PC-9 (cell line): ENCODE data around the gene RBFOX1.

Source experiments
- EZH2 ChIP-seq: fragments of 200-600 bp; sonication (generic); IDR thresholded peaks from 2 replicates; pipeline ENCODE4 v1.8.0; 2017; ENCODE audit warnings: antibody characterized with exemption, low read depth
- TF ChIP-seq, protein P1 (sequence below): fragments of 200-600 bp; sonication (generic); conservative IDR thresholded peaks from 2 replicates; pipeline ENCODE4 v1.6.1; 2017; ENCODE audit warnings: mixed run types, antibody characterized with exemption, mild to moderate bottlenecking, moderate library complexity

DNA sequence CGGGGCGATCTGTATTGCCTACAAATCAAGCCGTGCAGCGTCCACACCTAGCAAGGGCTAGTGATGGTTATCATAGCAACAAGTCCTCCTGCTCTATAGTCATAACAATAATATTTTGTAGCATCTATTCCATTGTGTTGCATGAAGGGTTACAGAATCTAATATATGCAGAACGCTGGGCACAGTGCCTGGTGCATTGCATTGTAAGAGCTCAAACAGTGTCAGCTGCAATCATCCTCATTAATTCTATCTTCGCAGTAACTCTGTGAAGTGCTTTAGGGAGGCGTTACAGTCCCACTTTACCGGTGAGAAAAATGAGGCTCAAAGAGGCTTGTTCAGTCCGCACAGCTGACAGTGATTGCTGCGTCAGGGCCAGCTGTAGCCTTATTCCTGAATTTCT lies 149.4 kb downstream of the RBFOX1 start:
- TF ChIP-seq, protein P1, sequence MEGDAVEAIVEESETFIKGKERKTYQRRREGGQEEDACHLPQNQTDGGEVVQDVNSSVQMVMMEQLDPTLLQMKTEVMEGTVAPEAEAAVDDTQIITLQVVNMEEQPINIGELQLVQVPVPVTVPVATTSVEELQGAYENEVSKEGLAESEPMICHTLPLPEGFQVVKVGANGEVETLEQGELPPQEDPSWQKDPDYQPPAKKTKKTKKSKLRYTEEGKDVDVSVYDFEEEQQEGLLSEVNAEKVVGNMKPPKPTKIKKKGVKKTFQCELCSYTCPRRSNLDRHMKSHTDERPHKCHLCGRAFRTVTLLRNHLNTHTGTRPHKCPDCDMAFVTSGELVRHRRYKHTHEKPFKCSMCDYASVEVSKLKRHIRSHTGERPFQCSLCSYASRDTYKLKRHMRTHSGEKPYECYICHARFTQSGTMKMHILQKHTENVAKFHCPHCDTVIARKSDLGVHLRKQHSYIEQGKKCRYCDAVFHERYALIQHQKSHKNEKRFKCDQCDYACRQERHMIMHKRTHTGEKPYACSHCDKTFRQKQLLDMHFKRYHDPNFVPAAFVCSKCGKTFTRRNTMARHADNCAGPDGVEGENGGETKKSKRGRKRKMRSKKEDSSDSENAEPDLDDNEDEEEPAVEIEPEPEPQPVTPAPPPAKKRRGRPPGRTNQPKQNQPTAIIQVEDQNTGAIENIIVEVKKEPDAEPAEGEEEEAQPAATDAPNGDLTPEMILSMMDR = no peak
- TF ChIP-seq EZH2 = no peak
